ENCODE results near the gene APOL6. TPM values are rescaled to one million over a fixed set of nuclear protein-coding genes. Genes with fewer than 3 reads are reported as not detected.
A peak's percentile ranks its signal among the peaks of the same experiment; 100 is the strongest.
"Not testable (repeated sequence)": the region's sequence is repeated elsewhere in the genome, so short reads cannot be mapped to it uniquely, and the experiment has no call there.

Gene APOL6
- total RNA-seq, 2 experiments from 2014 or later: 39.3 TPM

GRCh38 chr22:35663371-35663770 lies 15.1 kb downstream of the APOL6 start:
- ATAC-seq (ENCODE audit: poor library complexity) (no peak), DNase-seq (peak in 1 of 14 experiments; percentile 21)
- Histone ChIP-seq H3K4me1 (ENCODE audit: insufficient read depth, low read length) (peaks cover 47% of the 10 kb centered on the region), H3K27me3 (ENCODE audit: control insufficient read depth in 1 of 2, insufficient read depth in 2 of 2, low read length in 2 of 2) (no peaks in the 10 kb centered on the region), H3K36me3 (ENCODE audit: insufficient read depth, low read length) (peaks cover 44% of the 10 kb centered on the region), H3K4me3 (ENCODE audit: low read length) (no peak overlapping the region), H3K9me3 (ENCODE audit: control insufficient read depth in 1 of 2, insufficient read depth in 1 of 2, low read length in 2 of 2) (peaks cover 5 to 17% of the 10 kb centered on the region in 2 experiments), H3K27ac (ENCODE audit: low read depth in 1 of 2, low read length in 2 of 2) (peak overlapping the region in 1 of 2 donors; percentile 46)
- intact Hi-C loops (cut with DNase I, micrococcal nuclease): loop anchor here in 1 of 2 experiments (5.0 kb wide), 1 partner anchor 36 kb away; no protein-coding TSS in a partner anchor
- peaks cover 55% of the 10 kb centered on the region for H3K4me1 Mint-ChIP-seq (ENCODE audit: low read depth)
- H3K9me3 Mint-ChIP-seq: peaks cover 7% of the 10 kb centered on the region
- ChIA-PET POLR2A (interaction anchor here (0.7 to 4.0 kb wide), 5 partner anchors 15 to 364 kb away, joined by 3 to 26 read pairs (median 3); partner anchors contain the start of genes APOL6 and TOM1), CTCF (no interaction called here)
- H3K36me3 Mint-ChIP-seq (ENCODE audit: low read depth): peaks cover 85% of the 10 kb centered on the region
- peak overlapping the region; percentile 60 for H3K4me3 Mint-ChIP-seq
- H3K27me3 Mint-ChIP-seq: no peaks in the 10 kb centered on the region
- TF ChIP-seq CTCF (IDR thresholded peaks at IDR 0.05): no peak
- H3K27ac Mint-ChIP-seq: peak overlapping the region; percentile 98

- H3K4me3 Mint-ChIP-seq: no peak overlapping the region
- DNase-seq (no peak), ATAC-seq (ENCODE audit: poor library complexity) (no peak)
- H3K27me3 ChIP-seq (ENCODE audit: control insufficient read depth in 1 of 2, insufficient read depth in 2 of 2, low read length in 2 of 2): no peaks in the 10 kb centered on the region
- no peak overlapping the region for H3K27ac ChIP-seq (ENCODE audit: low read depth in 1 of 2, low read length in 2 of 2)
- intact Hi-C loops (cut with DNase I, micrococcal nuclease): loop anchor here in 1 of 2 experiments (5.0 kb wide), 1 partner anchor 38 kb away; no protein-coding TSS in a partner anchor
- TF ChIP-seq CTCF (IDR thresholded peaks at IDR 0.05): no peak
- CTCF ChIA-PET: no interaction called here
- H3K27me3 Mint-ChIP-seq: no peaks in the 10 kb centered on the region
- H3K4me3 ChIP-seq (ENCODE audit: low read length): no peak overlapping the region
- peaks cover 82% of the 10 kb centered on the region for H3K36me3 Mint-ChIP-seq (ENCODE audit: low read depth)
- POLR2A ChIA-PET: interaction anchor here (1.1 to 4.0 kb wide), 2 partner anchors 17 to 19 kb away, joined by 3 to 26 read pairs; partner anchors contain the start of gene APOL6
- peaks cover 32% of the 10 kb centered on the region for H3K36me3 ChIP-seq (ENCODE audit: insufficient read depth, low read length)
- H3K9me3 ChIP-seq (ENCODE audit: control insufficient read depth in 1 of 2, insufficient read depth in 1 of 2, low read length in 2 of 2): peaks cover 5 to 17% of the 10 kb centered on the region in 2 experiments
- H3K9me3 Mint-ChIP-seq: peaks cover 7% of the 10 kb centered on the region
- peaks cover 38% of the 10 kb centered on the region for H3K4me1 Mint-ChIP-seq (ENCODE audit: low read depth)
- no peak overlapping the region for H3K27ac Mint-ChIP-seq
- peaks cover 30% of the 10 kb centered on the region for H3K4me1 ChIP-seq (ENCODE audit: insufficient read depth, low read length)
Observed at GRCh38 chr22:35664955-35665587, 16.8 kb downstream of the APOL6 start.

- peaks cover 30% of the 10 kb centered on the region for H3K36me3 ChIP-seq (ENCODE audit: insufficient read depth, low read length)
- Mint-ChIP-seq H3K4me1 (ENCODE audit: low read depth) (peaks cover 21% of the 10 kb centered on the region), H3K36me3 (ENCODE audit: low read depth) (peaks cover 66% of the 10 kb centered on the region)
- CTCF ChIA-PET; DNase-seq; H3K4me3 ChIP-seq (ENCODE audit: low read length); ATAC-seq (ENCODE audit: poor library complexity); H3K27ac ChIP-seq (ENCODE audit: low read depth in 1 of 2, low read length in 2 of 2); H3K27me3 ChIP-seq (ENCODE audit: control insufficient read depth in 1 of 2, insufficient read depth in 2 of 2, low read length in 2 of 2); intact Hi-C loops (cut with DNase I, micrococcal nuclease); H3K27ac Mint-ChIP-seq; H3K9me3 Mint-ChIP-seq; H3K4me3 Mint-ChIP-seq; H3K27me3 Mint-ChIP-seq: not testable (repeated sequence)
- POLR2A ChIA-PET: interaction anchor here (1.3 kb wide), 1 partner anchor 18 kb away, joined by 4 read pairs; the partner anchor contains the start of gene APOL6
- peaks cover 5 to 17% of the 10 kb centered on the region in 2 experiments for H3K9me3 ChIP-seq (ENCODE audit: control insufficient read depth in 1 of 2, insufficient read depth in 1 of 2, low read length in 2 of 2)
- H3K4me1 ChIP-seq (ENCODE audit: insufficient read depth, low read length): peaks cover 14% of the 10 kb centered on the region
Observed at GRCh38 chr22:35666699-35667098, 18.5 kb downstream of the APOL6 start.

Measured in CD4-positive, alpha-beta T cell (primary cell).